HepG2 (cell line): ENCODE measurements around the gene ZMPSTE24. TPM values are rescaled to one million over a fixed set of nuclear protein-coding genes. Genes with fewer than 3 reads are reported as not detected.
"Not testable (repeated sequence)": the region's sequence is repeated elsewhere in the genome, so short reads cannot be mapped to it uniquely, and the experiment has no call there.

Experiments
- ATAC-seq: fragments of 200-7000 bp; cut with Tn5 transposase; 3 replicates; pipeline ENCODE4 v1.9.1; 2020; ENCODE audit warnings: mild to moderate bottlenecking, moderate library complexity
- BruUV-seq: library from RNA; stranded (reverse); fragments of 400-500 nt; replicated peaks from 2 replicates; lab custom pipeline; 2021; lab: Mats Ljungman, UMichigan
- CTCF ChIA-PET: fragments of 300-600 bp; formaldehyde crosslinking; extraction: SDS; loops from one replicate; lab custom pipeline; 2021; ENCODE audit warnings: low total read pairs, inconsistent platforms, low intra/inter-chr PET ratio; lab: Yijun Ruan, JAX
- POLR2A ChIA-PET: fragments of 350-600 bp; sonication (Branson Sonifier 250); formaldehyde crosslinking; loops from one replicate; lab custom pipeline; 2020; ENCODE audit warnings: antibody characterized with exemption, inconsistent platforms; lab: Yijun Ruan, JAX
- DNase-seq: peaks from one replicate; pipeline ENCODE4 v3.0.0-alpha.2; 2015; ENCODE audit warnings: low spot score
- FAIRE-seq: peaks from 3 replicates; lab custom pipeline; 2011; peaks lifted over from hg19 to GRCh38; lab: Jason Lieb, UNC
- H2AFZ ChIP-seq: one replicate; pipeline ENCODE4 v1.6.1; 2011; ENCODE audit warnings: low read length, inconsistent platforms
- H3K27ac ChIP-seq: fragments of 300-600 bp; 3 replicates; pipeline ENCODE4 v1.8.0; 2011; ENCODE audit warnings: mixed run types, mild to moderate bottlenecking, mixed read lengths, low read length, inconsistent platforms; ENCODE audit not compliant: insufficient read depth; ENCODE audit errors: extremely low read length
- H3K27me3 ChIP-seq, 2 experiments: fragments of 200-600 bp in 1 of 2; 2 replicates in 1 of 2; 3 replicates in 1 of 2; pipeline versions ENCODE4 v1.6.0 to v1.8.0; 2011; ENCODE audit warnings: low read length in 2 of 2, mild to moderate bottlenecking in 2 of 2, moderate library complexity in 2 of 2, inconsistent platforms in 1 of 2; ENCODE audit not compliant: insufficient read depth in 2 of 2, control insufficient read depth in 1 of 2
- H3K36me3 ChIP-seq, 2 experiments: fragments of 200-600 bp in 1 of 2; replicated peaks in 1 of 2; 2 replicates in 1 of 2; 3 replicates in 1 of 2; pipeline versions ENCODE4 v1.5.1 to v1.8.0; 2011; ENCODE audit warnings: low read length in 2 of 2, inconsistent platforms in 1 of 2; ENCODE audit not compliant: insufficient read depth in 2 of 2, control insufficient read depth in 1 of 2
- H3K4me1 ChIP-seq: 2 replicates; pipeline ENCODE4 v1.5.1; 2012; ENCODE audit warnings: low read length, inconsistent platforms; ENCODE audit not compliant: insufficient read depth
- H3K4me2 ChIP-seq: 2 replicates; pipeline ENCODE4 v1.6.0; 2011; ENCODE audit warnings: low read depth, low read length, inconsistent platforms
- H3K4me3 ChIP-seq, 3 experiments: fragments of 200-600 bp in 1 of 3; sonication (generic), shearing (Covaris generic) in 1 of 3; replicated peaks in 1 of 3; 2 replicates each; pipeline ENCODE4 v1.5.1; 2011 to 2016; ENCODE audit warnings: low read length in 3 of 3, inconsistent platforms in 2 of 3, low read depth in 2 of 3, mild to moderate bottlenecking in 2 of 3, control low read depth in 1 of 3, mixed read lengths in 1 of 3; ENCODE audit not compliant: insufficient read depth in 1 of 3
- H3K79me2 ChIP-seq: one replicate; pipeline ENCODE4 v1.6.1; 2011; ENCODE audit warnings: low read length, inconsistent platforms; ENCODE audit not compliant: insufficient read depth
- H3K9ac ChIP-seq: 2 replicates; pipeline ENCODE4 v1.6.0; 2011; ENCODE audit warnings: mild to moderate bottlenecking, low read depth, low read length, inconsistent platforms; ENCODE audit not compliant: insufficient read depth
- H3K9me3 ChIP-seq: 2 replicates; pipeline ENCODE4 v1.5.1; 2012; ENCODE audit warnings: mild to moderate bottlenecking, low read length
- H4K20me1 ChIP-seq: 2 replicates; pipeline ENCODE4 v1.6.0; 2011; ENCODE audit warnings: inconsistent platforms, mild to moderate bottlenecking, low read length, moderate library complexity; ENCODE audit not compliant: insufficient read depth
- CEBPB ChIP-seq: IDR thresholded peaks from 2 replicates; pipeline ENCODE4 v1.6.1; 2011; ENCODE audit warnings: low read depth, low read length, improper control_type of control experiment, borderline replicate concordance
- ZNF317 ChIP-seq: sonication (generic); formaldehyde crosslinking; IDR thresholded peaks from 2 replicates; pipeline ENCODE4 v1.5.0; 2020; ENCODE audit warnings: mild to moderate bottlenecking, missing genetic modification reagents
- ZNF337 ChIP-seq: sonication (generic); formaldehyde crosslinking; IDR thresholded peaks from 2 replicates; pipeline ENCODE4 v1.5.1; 2020; ENCODE audit warnings: missing genetic modification reagents, low read depth, mild to moderate bottlenecking, borderline replicate concordance
- WGBS: methylation state at CpG from one replicate; pipeline ENCODE4 v1.1.6; 2017; ENCODE audit warnings: low lambda C conversion rate; 5-methylcytosine and 5-hydroxymethylcytosine counted together
- in situ Hi-C: cut with HindIII; loops from 2 replicates; pipeline ENCODE4 v1.10.0; 2017; ENCODE audit warnings: low pct_unique_long_range_greater_than_20kb; ENCODE audit not compliant: extremely low pct_ligation_motif_present
- intact Hi-C: fragments of 100-400 bp; cut with micrococcal nuclease; formaldehyde crosslinking; loops from one replicate; pipeline ENCODE4 v1.10.0; 2022; ENCODE audit not compliant: unreplicated experiment
- polyA plus RNA-seq, 8 experiments: library from polyadenylated mRNA; depleted of rRNA in 3 of 8; stranded (reverse) in 7 of 8; unstranded in 1 of 8; fragments of >200 nt; fragmentation: Illumina TruSeq in 4 of 8; extraction: Trizol in 4 of 8; gene quantifications; 2 replicates each; pipeline versions ENCODE4 v1.2.1 to v1.2.3, GENCODE V29; 2011 to 2016; ENCODE audit warnings: low read depth in 4 of 8, missing spikeins in 1 of 8, mixed read lengths in 1 of 8; ENCODE audit not compliant: insufficient read depth in 1 of 8
- total RNA-seq, 5 experiments: library from RNA; depleted of rRNA; stranded (reverse); fragments of >200 nt; fragmentation: Illumina TruSeq; extraction: Trizol; gene quantifications; 2 replicates each; pipeline ENCODE4 v1.2.3, GENCODE V29; 2016; ENCODE audit warnings: low read depth in 1 of 5

Gene ZMPSTE24
- total and polyA plus RNA-seq, 2 of the 13 experiments (the other 11 are each of a cell fraction or from before 2014, with no cell fraction given), result 13.6 to 60.2 TPM

- H3K4me2 ChIP-seq, H2AFZ ChIP-seq, CTCF ChIA-PET, FAIRE-seq, H3K27me3 ChIP-seq, H3K9ac ChIP-seq, BruUV-seq, H3K27ac ChIP-seq, in situ Hi-C loops, H3K79me2 ChIP-seq, H4K20me1 ChIP-seq, H3K4me3 ChIP-seq, H3K36me3 ChIP-seq, POLR2A ChIA-PET, H3K9me3 ChIP-seq, DNase-seq, ATAC-seq, intact Hi-C loops: not testable (repeated sequence)
- peaks cover 19% of the 10 kb centered on the region for H3K4me1 ChIP-seq
- 77% methylated on average over 1 of the region's 1 CpG for WGBS
- peak; percentile 87 for TF ChIP-seq ZNF317
Measured at GRCh38 chr1:40331403-40331802, 73.4 kb downstream of the ZMPSTE24 start.

GRCh38 chr1:40332695-40333094 is 74.7 kb downstream of the ZMPSTE24 start:
- DNase-seq, result no peak
- no TSS peak for BruUV-seq
- CTCF ChIA-PET, result no interaction called here

More at GRCh38 chr1:40332695-40333094, 74.7 kb downstream of the ZMPSTE24 start:
- Histone ChIP-seq H4K20me1 (no peaks in the 10 kb centered on the region), H3K27ac (no peak overlapping the region), H3K79me2 (no peaks in the 10 kb centered on the region), H3K4me2 (no peak overlapping the region), H2AFZ (no peak overlapping the region), H3K4me1 (peaks cover 14% of the 10 kb centered on the region), H3K9me3 (no peaks in the 10 kb centered on the region), H3K9ac (no peak overlapping the region), H3K36me3 (no peaks in the 10 kb centered on the region), H3K27me3 (no peaks in the 10 kb centered on the region; a peak in 2 of 5 replicates), H3K4me3 (no peak overlapping the region)
- FAIRE-seq, result no peak
- POLR2A ChIA-PET, result interaction anchor here (0.8 kb wide), 1 partner anchor 18 kb away, joined by 3 read pairs; no protein-coding TSS in a partner anchor
- no peak for ATAC-seq
- no peak for TF ChIP-seq ZNF337
- peak; percentile 57; the same call in 1 of the 2 replicates for TF ChIP-seq CEBPB
- WGBS, result 37% methylated on average over 1 of the region's 1 CpG
- intact Hi-C loops (no loop called here), in situ Hi-C loops (no loop called here)
